Activated T-cell treated with anti-CD3 and anti-CD28 coated beads, Interleukin-2, amount 50 U/mL, for 4 hours (primary cell): Measurements from ENCODE around the gene GRIP2. TPM values are rescaled to one million over a fixed set of nuclear protein-coding genes. Genes with fewer than 3 reads are reported as not detected.
A peak's percentile ranks its signal among the peaks of the same experiment; 100 is the strongest.

Experiments
- ATAC-seq, 2 donors: fragments of 200-7000 bp; cut with Tn5 transposase; one replicate each; pipeline ENCODE4 v1.10.0; 2021
- DNase-seq: peaks from one replicate; pipeline ENCODE4 v3.0.0-alpha.2; 2020
- H3K27me3 Mint-ChIP-seq: one replicate; pipeline ENCODE4 v1.8.0; 2021; ENCODE audit warnings: low read depth, mixed read lengths
- H3K36me3 Mint-ChIP-seq: one replicate; pipeline ENCODE4 v1.8.0; 2022; ENCODE audit warnings: mixed read lengths; ENCODE audit not compliant: insufficient read depth
- H3K4me1 Mint-ChIP-seq: one replicate; pipeline ENCODE4 v1.8.0; 2021; ENCODE audit warnings: low read depth, mixed read lengths
- H3K4me3 Mint-ChIP-seq: one replicate; pipeline ENCODE4 v1.8.0; 2021; ENCODE audit warnings: mild to moderate bottlenecking, moderate library complexity, mixed read lengths
- H3K9me3 Mint-ChIP-seq: one replicate; pipeline ENCODE4 v1.8.0; 2021; ENCODE audit warnings: mixed read lengths
- total RNA-seq, 3 donors: library from RNA; stranded (reverse); gene quantifications; one replicate each; pipeline ENCODE4 v1.2.1, GENCODE V29; 2021

GRIP2 gene
- total RNA-seq, 3 donors from 2014 or later, result not detected

GRCh38 chr3:14568269-14568668 is 28.1 kb upstream of the GRIP2 start:
- H3K4me3 Mint-ChIP-seq, result no peak overlapping the region
- H3K36me3 Mint-ChIP-seq, result no peaks in the 10 kb centered on the region
- H3K4me1 Mint-ChIP-seq, result no peaks in the 10 kb centered on the region
- no peaks in the 10 kb centered on the region for H3K9me3 Mint-ChIP-seq
- ATAC-seq (no peak), DNase-seq (no peak)
- H3K27me3 Mint-ChIP-seq, result peaks cover 4% of the 10 kb centered on the region

DNA sequence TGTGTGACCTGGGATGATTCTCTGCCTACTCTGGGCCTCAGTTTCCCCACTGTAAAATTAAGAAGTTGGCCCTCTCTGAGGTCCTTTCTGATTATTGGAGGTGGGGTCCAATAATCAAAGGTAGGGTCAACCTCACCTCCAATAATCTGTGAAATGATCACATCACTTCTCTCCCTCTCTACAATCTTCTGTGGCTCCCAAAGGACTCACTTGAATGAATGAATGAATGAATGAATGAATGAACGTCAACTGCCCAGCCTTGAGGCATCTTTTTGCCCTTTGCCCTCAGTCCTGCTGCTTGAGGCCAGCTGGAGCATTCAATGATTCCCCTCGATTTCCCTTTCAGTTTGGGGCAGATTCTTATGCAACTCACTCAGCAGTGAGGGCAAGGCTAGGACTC is 26.7 kb upstream of the GRIP2 start:
- DNase-seq (no peak), ATAC-seq (no peak)
- no peak overlapping the region for H3K4me3 Mint-ChIP-seq
- H3K27me3 Mint-ChIP-seq, result peaks cover 4% of the 10 kb centered on the region
- H3K36me3 Mint-ChIP-seq, result no peaks in the 10 kb centered on the region
- H3K4me1 Mint-ChIP-seq, result no peaks in the 10 kb centered on the region
- H3K9me3 Mint-ChIP-seq, result no peaks in the 10 kb centered on the region

GRCh38 chr3:14565868-14566588 is 25.9 kb upstream of the GRIP2 start:
- no peak for ATAC-seq
- no peak for DNase-seq
- Mint-ChIP-seq H3K9me3 (no peaks in the 10 kb centered on the region), H3K27me3 (peaks cover 4% of the 10 kb centered on the region), H3K4me1 (no peaks in the 10 kb centered on the region), H3K4me3 (no peak overlapping the region), H3K36me3 (no peaks in the 10 kb centered on the region)

GRCh38 chr3:14564741-14565140 is 24.6 kb upstream of the GRIP2 start:
- Mint-ChIP-seq H3K9me3 (no peaks in the 10 kb centered on the region), H3K36me3 (no peaks in the 10 kb centered on the region), H3K4me3 (no peak overlapping the region), H3K27me3 (peaks cover 7% of the 10 kb centered on the region), H3K4me1 (no peaks in the 10 kb centered on the region)
- no peak for DNase-seq
- no peak for ATAC-seq

DNA sequence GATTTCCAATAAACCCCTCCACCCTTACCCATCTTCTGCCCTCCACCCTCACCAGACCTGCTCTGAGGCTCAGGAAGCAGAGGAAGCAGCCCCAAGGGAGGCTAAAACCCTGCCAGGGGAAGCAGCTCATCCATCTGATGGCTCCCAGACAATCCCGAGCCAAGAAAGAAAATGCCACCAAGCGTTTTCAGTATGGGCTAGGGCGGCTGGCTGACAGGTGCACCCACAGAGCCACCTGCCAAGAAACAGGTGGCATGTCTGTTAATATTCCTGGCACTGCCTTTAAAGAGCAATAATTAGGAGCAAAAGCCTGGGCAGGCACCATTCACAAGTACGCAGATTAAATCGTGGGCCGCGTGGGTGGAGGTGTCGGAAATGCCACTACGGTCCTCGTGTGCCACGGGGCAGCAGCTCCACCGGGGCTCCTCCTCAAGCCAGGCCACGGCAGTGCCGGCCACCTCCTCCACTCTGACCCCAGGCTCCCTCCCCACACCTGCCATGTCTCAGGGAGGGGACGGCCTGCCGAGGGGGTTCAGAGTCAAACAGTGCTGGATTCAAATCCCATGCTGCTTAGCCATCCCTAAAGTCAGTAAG is 23.9 kb upstream of the GRIP2 start:
- H3K36me3 Mint-ChIP-seq, result no peaks in the 10 kb centered on the region
- H3K4me3 Mint-ChIP-seq, result no peak overlapping the region
- H3K4me1 Mint-ChIP-seq, result no peaks in the 10 kb centered on the region
- ATAC-seq (no peak), DNase-seq (no peak)
- peaks cover 8% of the 10 kb centered on the region for H3K27me3 Mint-ChIP-seq
- no peaks in the 10 kb centered on the region for H3K9me3 Mint-ChIP-seq

DNA sequence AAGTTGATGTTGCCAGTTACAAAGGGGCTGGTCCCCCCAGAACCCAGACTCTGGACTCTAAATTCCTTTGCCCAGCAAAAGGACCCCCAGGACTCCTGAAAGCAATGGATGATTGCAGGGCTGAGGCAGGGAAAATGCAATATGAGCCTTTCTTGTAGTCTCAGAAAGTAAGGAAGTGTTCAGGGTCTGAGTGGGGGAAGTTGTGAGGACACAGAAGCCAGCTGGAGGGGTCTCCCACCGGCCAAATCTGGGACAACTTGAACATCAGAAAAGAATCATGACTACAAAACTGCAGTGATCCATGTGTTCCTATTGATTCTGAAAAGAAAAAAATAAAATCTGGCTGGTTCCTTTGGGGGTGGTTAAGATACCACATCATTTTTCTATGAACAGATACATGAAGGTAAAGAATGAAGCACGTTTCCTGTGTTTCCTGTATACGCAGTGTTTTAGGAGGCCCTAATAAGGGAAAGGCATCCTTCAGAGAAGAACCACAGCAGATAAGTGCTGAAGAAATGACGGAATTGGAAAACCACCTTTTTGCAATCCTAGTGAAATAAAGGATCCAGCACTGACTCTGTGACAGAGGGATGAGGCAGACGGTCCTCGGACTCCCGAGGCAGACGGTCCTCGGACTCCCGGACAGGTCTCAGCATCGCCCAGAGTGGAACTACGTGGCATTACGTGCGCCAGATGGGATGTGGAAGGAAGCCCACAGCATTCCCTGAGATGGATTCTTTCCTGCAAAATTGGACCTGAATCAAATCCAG is 22.2 kb upstream of the GRIP2 start:
- Mint-ChIP-seq H3K27me3 (peaks cover 11% of the 10 kb centered on the region), H3K4me3 (no peak overlapping the region)
- ATAC-seq, result no peak

GRCh38 chr3:14561051-14561960 is 21.2 kb upstream of the GRIP2 start:
- ATAC-seq (no peak), DNase-seq (no peak)
- Mint-ChIP-seq H3K27me3 (peaks cover 20% of the 10 kb centered on the region), H3K4me1 (peaks cover under 1% of the 10 kb centered on the region), H3K4me3 (no peak overlapping the region), H3K9me3 (no peaks in the 10 kb centered on the region), H3K36me3 (no peaks in the 10 kb centered on the region)

More for the DNA sequence above, 22.2 kb upstream of the GRIP2 start:
- no peak for DNase-seq
- H3K4me1 Mint-ChIP-seq, result no peaks in the 10 kb centered on the region
- H3K36me3 Mint-ChIP-seq, result no peaks in the 10 kb centered on the region
- no peaks in the 10 kb centered on the region for H3K9me3 Mint-ChIP-seq

DNA sequence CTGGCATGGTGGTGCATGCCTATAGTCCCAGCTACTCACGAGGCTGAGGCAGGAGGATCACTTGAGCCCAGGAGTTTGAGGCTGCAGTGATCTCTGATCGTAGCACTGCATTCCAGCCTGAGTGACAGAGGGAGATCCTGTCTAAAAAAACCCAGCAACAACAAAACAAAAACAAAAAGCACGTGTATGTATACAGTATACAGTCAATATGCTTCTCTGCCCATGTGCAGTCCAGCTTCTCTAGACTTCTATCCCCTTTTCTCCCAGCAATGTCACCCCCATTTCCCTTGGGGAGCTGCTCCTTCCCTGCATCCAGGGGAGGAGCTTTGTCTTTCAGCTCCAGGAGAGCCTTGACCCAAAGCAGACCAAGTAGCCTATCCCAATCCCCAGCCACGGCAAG is 20.0 kb upstream of the GRIP2 start:
- no peaks in the 10 kb centered on the region for H3K9me3 Mint-ChIP-seq
- peaks cover 6% of the 10 kb centered on the region for H3K4me1 Mint-ChIP-seq
- H3K36me3 Mint-ChIP-seq, result no peaks in the 10 kb centered on the region
- ATAC-seq (no peak), DNase-seq (no peak)
- H3K27me3 Mint-ChIP-seq, result peaks cover 28% of the 10 kb centered on the region
- H3K4me3 Mint-ChIP-seq, result no peak overlapping the region

DNA sequence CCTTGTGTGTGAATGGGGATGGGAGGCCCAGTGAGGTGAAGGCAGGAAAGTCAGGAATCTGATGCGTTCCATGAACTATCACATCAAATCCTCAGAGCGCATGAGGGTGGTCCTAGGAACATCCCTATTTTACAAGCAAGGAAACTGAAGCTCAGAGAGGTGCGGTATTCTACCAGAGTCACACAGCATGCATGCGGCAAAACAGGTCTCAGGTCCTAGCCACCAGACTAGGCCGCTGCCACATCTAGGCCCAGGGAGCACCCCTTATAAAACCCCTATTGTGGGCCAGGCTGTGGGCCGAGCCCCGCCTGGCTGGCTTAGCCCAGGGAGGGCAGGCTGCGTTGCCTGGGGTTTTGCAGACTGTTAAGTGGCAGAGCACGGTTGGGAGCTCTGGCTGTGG is 17.9 kb upstream of the GRIP2 start:
- Mint-ChIP-seq H3K36me3 (no peaks in the 10 kb centered on the region), H3K9me3 (no peaks in the 10 kb centered on the region), H3K27me3 (peaks cover 40% of the 10 kb centered on the region), H3K4me3 (no peak overlapping the region), H3K4me1 (peaks cover 6% of the 10 kb centered on the region)
- ATAC-seq (no peak), DNase-seq (no peak)

DNA sequence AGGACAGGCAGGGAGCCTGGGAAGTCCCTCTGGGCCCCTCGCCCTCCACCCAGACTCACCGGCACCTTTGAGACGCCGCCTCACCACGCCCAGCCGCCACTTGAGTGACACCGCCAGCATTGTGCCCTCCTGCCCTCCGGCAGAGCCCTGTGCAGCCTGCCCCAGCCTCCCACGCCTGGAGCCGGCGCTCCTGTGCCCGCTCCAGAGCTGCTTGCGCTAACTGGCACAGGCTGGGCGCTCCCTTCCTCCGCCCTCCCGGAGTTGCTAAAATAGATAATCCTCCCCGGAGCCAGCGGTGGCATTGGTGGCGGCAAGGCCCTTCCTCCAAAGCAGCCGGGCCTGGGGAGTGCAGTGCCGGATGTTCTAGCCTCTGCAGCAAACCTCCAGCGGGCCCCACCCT is 15.7 kb upstream of the GRIP2 start:
- Mint-ChIP-seq H3K9me3 (no peaks in the 10 kb centered on the region), H3K4me1 (peaks cover 6% of the 10 kb centered on the region), H3K4me3 (no peak overlapping the region), H3K27me3 (peaks cover 55% of the 10 kb centered on the region), H3K36me3 (no peaks in the 10 kb centered on the region)
- ATAC-seq (peak in 1 of 2 donors; percentile 34), DNase-seq (no peak)

GRCh38 chr3:14554715-14555114 is 14.6 kb upstream of the GRIP2 start:
- ATAC-seq (no peak), DNase-seq (no peak)
- no peak overlapping the region for H3K4me3 Mint-ChIP-seq
- peaks cover 6% of the 10 kb centered on the region for H3K4me1 Mint-ChIP-seq
- H3K36me3 Mint-ChIP-seq, result no peaks in the 10 kb centered on the region
- H3K9me3 Mint-ChIP-seq, result no peaks in the 10 kb centered on the region
- H3K27me3 Mint-ChIP-seq, result peaks cover 61% of the 10 kb centered on the region

DNA sequence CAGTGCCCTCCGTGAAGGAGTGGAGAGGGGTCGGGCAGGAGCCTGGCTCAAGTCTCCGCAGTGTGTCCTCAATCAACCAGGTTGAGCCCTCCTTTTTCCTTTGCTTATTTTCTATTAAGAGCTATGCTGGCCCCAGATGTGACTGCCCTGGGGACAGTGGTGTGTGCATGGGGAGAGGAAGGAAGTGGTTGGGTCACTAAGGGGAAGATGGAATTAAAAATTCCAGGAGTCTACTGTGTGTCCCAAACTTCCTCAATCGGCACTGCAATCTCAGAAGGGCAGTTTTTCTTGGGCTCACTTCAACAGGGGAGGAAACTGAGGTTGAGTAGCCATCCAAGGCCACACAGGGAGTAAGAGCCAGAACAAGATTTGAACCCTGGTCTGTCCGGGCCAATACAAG is 13.7 kb upstream of the GRIP2 start:
- no peaks in the 10 kb centered on the region for H3K36me3 Mint-ChIP-seq
- peaks cover 63% of the 10 kb centered on the region for H3K27me3 Mint-ChIP-seq
- H3K9me3 Mint-ChIP-seq, result no peaks in the 10 kb centered on the region
- no peak overlapping the region for H3K4me3 Mint-ChIP-seq
- DNase-seq (no peak), ATAC-seq (no peak)
- peaks cover 6% of the 10 kb centered on the region for H3K4me1 Mint-ChIP-seq

DNA sequence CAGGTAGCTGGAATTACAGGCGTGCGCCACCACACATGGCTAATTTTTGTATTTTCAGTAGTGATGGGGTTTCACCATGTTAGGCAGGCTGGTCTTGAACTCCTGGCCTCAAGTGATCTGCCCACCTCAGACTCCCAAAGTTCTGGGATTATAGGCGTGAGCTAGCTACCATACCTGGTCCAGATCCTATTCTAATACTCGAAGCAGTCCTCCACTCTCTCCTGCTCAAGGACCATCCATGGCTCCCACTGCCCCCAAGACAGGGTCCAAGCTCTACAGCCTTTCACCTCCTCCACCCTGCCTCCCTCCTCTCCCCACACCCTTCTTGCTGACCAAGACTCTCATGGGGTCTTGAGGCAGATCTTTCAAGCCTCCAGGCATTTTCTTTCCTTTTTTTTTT is 12.6 kb upstream of the GRIP2 start:
- no peak for ATAC-seq
- peaks cover 67% of the 10 kb centered on the region for H3K27me3 Mint-ChIP-seq
- no peaks in the 10 kb centered on the region for H3K9me3 Mint-ChIP-seq
- H3K4me1 Mint-ChIP-seq, result peaks cover 6% of the 10 kb centered on the region
- no peak for DNase-seq
- H3K36me3 Mint-ChIP-seq, result no peaks in the 10 kb centered on the region
- no peak overlapping the region for H3K4me3 Mint-ChIP-seq

DNA sequence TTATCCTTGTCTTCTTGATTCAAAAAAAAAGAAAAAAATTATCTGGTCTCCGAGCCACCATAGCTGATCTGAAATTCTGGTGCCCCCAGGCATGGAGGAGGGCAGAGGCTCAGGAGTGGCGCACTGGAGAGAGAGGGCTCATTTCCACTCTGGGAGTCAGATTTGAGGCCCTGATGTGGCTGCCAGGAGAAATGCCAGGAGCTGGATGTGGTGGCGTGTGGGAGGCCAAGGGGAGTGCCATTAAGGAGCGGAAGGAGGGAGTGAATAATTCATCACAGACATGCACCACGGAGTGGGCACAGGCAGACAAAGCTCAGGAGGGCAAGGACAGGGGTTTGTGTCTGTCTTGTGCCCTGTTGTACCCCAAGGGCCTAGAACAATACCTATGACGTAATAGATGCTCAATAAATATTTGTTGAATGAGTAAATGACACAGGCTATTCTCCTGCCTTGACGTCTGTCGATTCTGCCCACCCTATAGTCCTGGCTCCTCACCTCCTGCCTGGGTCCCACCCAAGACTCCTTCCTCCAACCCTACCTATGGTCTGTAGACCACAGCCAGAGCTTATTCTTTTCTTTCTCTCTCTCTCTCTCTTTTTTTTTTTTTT is 12.0 kb upstream of the GRIP2 start:
- H3K36me3 Mint-ChIP-seq, result no peaks in the 10 kb centered on the region
- DNase-seq (no peak), ATAC-seq (no peak)
- peaks cover 6% of the 10 kb centered on the region for H3K4me1 Mint-ChIP-seq
- H3K9me3 Mint-ChIP-seq, result no peaks in the 10 kb centered on the region
- H3K4me3 Mint-ChIP-seq, result no peak overlapping the region
- peaks cover 65% of the 10 kb centered on the region for H3K27me3 Mint-ChIP-seq
